CD14-positive monocyte (primary cell): ENCODE data around the gene SLC4A5. TPM values are rescaled to one million over a fixed set of nuclear protein-coding genes. Genes with fewer than 3 reads are reported as not detected.

Experiments used
- DNase-seq, 3 donors: peaks; one replicate each; pipeline ENCODE4 v3.0.0-alpha.2; 2011 to 2022
- H2AFZ ChIP-seq: 2 replicates; pipeline ENCODE4 v1.6.0; 2012; ENCODE audit warnings: mild to moderate bottlenecking, low read depth, low read length, inconsistent platforms; ENCODE audit not compliant: insufficient read depth, poor library complexity, severe bottlenecking
- H3K27ac ChIP-seq, 2 donors: 1 replicate in 1 of 2; 2 replicates in 1 of 2; pipeline ENCODE4 v1.5.1; 2012 to 2013; ENCODE audit warnings: low read length in 2 of 2, control low read depth in 1 of 2, inconsistent platforms in 1 of 2, low read depth in 1 of 2, mild to moderate bottlenecking in 1 of 2
- H3K27me3 ChIP-seq, 2 donors: one replicate each; pipeline versions ENCODE4 v1.6.0 to v1.6.1; 2011 to 2013; ENCODE audit warnings: low read length in 2 of 2; ENCODE audit not compliant: control insufficient read depth in 2 of 2, insufficient read depth in 2 of 2
- H3K36me3 ChIP-seq, 2 donors: replicated peaks in 1 of 2; 1 replicate in 1 of 2; 2 replicates in 1 of 2; pipeline versions ENCODE4 v1.5.1 to v1.6.1; 2012 to 2013; ENCODE audit warnings: low read length in 2 of 2, control low read depth in 1 of 2, inconsistent platforms in 1 of 2, mild to moderate bottlenecking in 1 of 2; ENCODE audit not compliant: insufficient read depth in 2 of 2, control insufficient read depth in 1 of 2
- H3K4me1 ChIP-seq, 2 donors: 1 replicate in 1 of 2; 2 replicates in 1 of 2; pipeline versions ENCODE4 v1.5.1 to v1.6.1; 2012 to 2013; ENCODE audit warnings: low read length in 2 of 2, control low read depth in 1 of 2, inconsistent platforms in 1 of 2, mild to moderate bottlenecking in 1 of 2, moderate library complexity in 1 of 2; ENCODE audit not compliant: insufficient read depth in 2 of 2, control insufficient read depth in 1 of 2
- H3K4me2 ChIP-seq: replicated peaks from 2 replicates; pipeline ENCODE3; 2012; ENCODE audit warnings: low read length, moderate library complexity, mild to moderate bottlenecking; ENCODE audit not compliant: poor library complexity, severe bottlenecking; ENCODE audit errors: extremely low read depth
- H3K4me3 ChIP-seq, 3 experiments: fragments of 200-600 bp in 1 of 3; sonication (generic) in 1 of 3; replicated peaks in 1 of 3; 1 replicate in 2 of 3; 2 replicates in 1 of 3; pipeline ENCODE4 v1.5.1; 2011 to 2013; ENCODE audit warnings: low read length in 3 of 3, mild to moderate bottlenecking in 3 of 3, control low read depth in 2 of 3, low read depth in 2 of 3, inconsistent platforms in 1 of 3, moderate library complexity in 1 of 3
- H3K79me2 ChIP-seq: 2 replicates; pipeline ENCODE4 v1.6.0; 2012; ENCODE audit warnings: mild to moderate bottlenecking, control low read depth, inconsistent platforms, low read length, moderate library complexity; ENCODE audit not compliant: insufficient read depth
- H3K9ac ChIP-seq: 2 replicates; pipeline ENCODE4 v1.6.0; 2017; ENCODE audit warnings: low read length, mild to moderate bottlenecking; ENCODE audit not compliant: insufficient read depth, poor library complexity, severe bottlenecking
- H3K9me3 ChIP-seq, 2 donors: replicated peaks in 1 of 2; 1 replicate in 1 of 2; 2 replicates in 1 of 2; pipeline versions ENCODE4 v1.5.1 to v1.6.1; 2012 to 2013; ENCODE audit warnings: low read length in 2 of 2, control low read depth in 1 of 2; ENCODE audit not compliant: control insufficient read depth in 1 of 2, insufficient read depth in 1 of 2
- H4K20me1 ChIP-seq: 2 replicates; pipeline ENCODE4 v1.6.0; 2012; ENCODE audit warnings: mild to moderate bottlenecking, low read length, control low read depth, moderate library complexity; ENCODE audit not compliant: insufficient read depth
- H3K27ac Mint-ChIP-seq, 7 donors: one replicate each; pipeline ENCODE4 v1.8.0; 2020; ENCODE audit warnings: mild to moderate bottlenecking in 7 of 7, mixed read lengths in 7 of 7, moderate library complexity in 6 of 7, inconsistent platforms in 2 of 7
- H3K27me3 Mint-ChIP-seq, 3 donors: one replicate each; pipeline ENCODE4 v1.8.0; 2021 to 2022; ENCODE audit warnings: low read depth in 3 of 3, mild to moderate bottlenecking in 3 of 3, mixed read lengths in 3 of 3, moderate library complexity in 3 of 3, inconsistent platforms in 1 of 3
- H3K36me3 Mint-ChIP-seq, 2 donors: one replicate each; pipeline ENCODE4 v1.8.0; 2020; ENCODE audit warnings: mixed read lengths in 2 of 2, inconsistent platforms in 1 of 2, mild to moderate bottlenecking in 1 of 2
- H3K4me1 Mint-ChIP-seq: one replicate; pipeline ENCODE4 v1.8.0; 2020; ENCODE audit warnings: mild to moderate bottlenecking, mixed read lengths
- H3K4me3 Mint-ChIP-seq, 2 donors: one replicate each; pipeline ENCODE4 v1.8.0; 2020; ENCODE audit warnings: mild to moderate bottlenecking in 2 of 2, mixed read lengths in 2 of 2, moderate library complexity in 1 of 2
- H3K9me3 Mint-ChIP-seq, 7 donors: one replicate each; pipeline ENCODE4 v1.8.0; 2020 to 2022; ENCODE audit warnings: mixed read lengths in 7 of 7, mild to moderate bottlenecking in 6 of 7, moderate library complexity in 6 of 7, inconsistent platforms in 2 of 7
- CTCF ChIP-seq: fragments of 200-600 bp; IDR thresholded peaks from one replicate; pipeline ENCODE4 v1.8.0; 2022; ENCODE audit warnings: antibody characterized with exemption, mild to moderate bottlenecking
- WGBS: methylation state at CpG from one replicate; pipeline ENCODE4 v1.1.5; 2013; ENCODE audit warnings: missing lambda C conversion rate; ENCODE audit not compliant: insufficient coverage; 5-methylcytosine and 5-hydroxymethylcytosine counted together
- intact Hi-C, 2 donors: fragments of 100-400 bp; cut with micrococcal nuclease; formaldehyde crosslinking; loops; one replicate each; pipeline versions ENCODE4 v1.15.0 to v1.15.1; 2023
- polyA plus RNA-seq, 3 donors: library from polyadenylated mRNA; depleted of rRNA in 1 of 3; unstranded in 2 of 3; stranded (reverse) in 1 of 3; fragments of 300-500 nt in 2 of 3; fragments of >200 nt in 1 of 3; fragmentation: Illumina TruSeq in 2 of 3; gene quantifications; 1 replicate in 2 of 3; 2 replicates in 1 of 3; pipeline ENCODE4 v1.2.3, GENCODE V29; 2012 to 2021

The SLC4A5 gene
- polyA plus RNA-seq, 3 donors = 0.10 to 1.1 TPM; not detected in 1

DNA sequence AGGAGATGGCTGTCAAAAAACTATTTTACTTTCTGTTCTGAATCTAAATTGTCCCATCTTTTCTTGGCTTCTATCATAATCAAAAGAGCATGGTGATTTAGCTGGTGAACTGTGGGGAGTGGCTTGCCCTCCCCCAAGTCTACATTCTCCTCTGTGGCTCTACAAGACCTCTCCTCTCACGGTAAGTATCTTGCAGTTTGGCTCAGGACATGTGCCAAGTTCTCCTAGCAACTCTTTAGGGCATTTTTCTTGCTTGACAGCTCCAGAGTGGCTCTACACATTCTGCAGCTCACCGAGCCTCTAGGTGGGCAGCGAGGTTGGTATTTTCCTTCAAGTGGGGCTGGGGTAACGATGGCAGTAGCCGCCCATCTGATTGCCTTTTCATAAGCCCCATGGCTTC lies 29.1 kb downstream of the SLC4A5 start:
- Histone ChIP-seq H2AFZ (no peak overlapping the region), H3K9ac (no peak overlapping the region), H3K79me2 (no peaks in the 10 kb centered on the region), H3K36me3 (no peaks in the 10 kb centered on the region), H4K20me1 (no peaks in the 10 kb centered on the region), H3K4me1 (no peaks in the 10 kb centered on the region), H3K4me3 (no peak overlapping the region), H3K9me3 (no peaks in the 10 kb centered on the region), H3K27ac (no peak overlapping the region), H3K4me2 (no peak overlapping the region), H3K27me3 (no peaks in the 10 kb centered on the region)
- no peaks in the 10 kb centered on the region for H3K36me3 Mint-ChIP-seq
- peaks cover 2% of the 10 kb centered on the region for H3K4me1 Mint-ChIP-seq
- no peak for DNase-seq
- intact Hi-C loops = no loop called here
- H3K27me3 Mint-ChIP-seq = no peaks in the 10 kb centered on the region
- WGBS = 97% methylated on average over 5 of the region's 5 CpGs
- no peak overlapping the region for H3K27ac Mint-ChIP-seq
- no peak overlapping the region for H3K4me3 Mint-ChIP-seq
- TF ChIP-seq CTCF = no peak
- H3K9me3 Mint-ChIP-seq = peaks cover 0 to 11% (median 3%) of the 10 kb centered on the region in 7 donors

DNA sequence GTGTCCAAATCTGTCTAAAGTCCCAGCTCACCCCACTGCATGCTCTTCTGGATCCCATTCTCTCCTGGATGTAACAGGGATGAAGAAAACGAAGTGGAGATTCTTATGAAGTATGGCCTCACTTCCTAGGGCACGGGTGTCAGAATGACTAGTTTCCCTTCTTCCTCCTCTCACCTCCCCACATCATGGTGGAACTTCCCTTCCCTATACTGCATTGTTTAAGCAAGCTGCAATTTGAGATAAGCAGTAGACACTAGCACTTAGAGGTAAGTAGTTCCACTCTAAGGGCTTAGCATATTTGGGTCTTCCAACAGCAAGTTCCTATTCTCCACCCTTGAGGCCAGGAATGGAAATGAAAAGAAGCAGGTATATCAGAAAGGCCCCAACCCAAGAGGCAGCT lies 29.7 kb downstream of the SLC4A5 start:
- Histone ChIP-seq H3K27me3 (no peaks in the 10 kb centered on the region), H3K4me3 (no peak overlapping the region), H3K9ac (no peak overlapping the region), H2AFZ (no peak overlapping the region), H3K4me2 (no peak overlapping the region), H3K36me3 (no peaks in the 10 kb centered on the region), H4K20me1 (no peaks in the 10 kb centered on the region), H3K79me2 (no peaks in the 10 kb centered on the region), H3K9me3 (no peaks in the 10 kb centered on the region), H3K4me1 (no peaks in the 10 kb centered on the region), H3K27ac (no peak overlapping the region)
- intact Hi-C loops = no loop called here
- no peak for TF ChIP-seq CTCF
- H3K4me1 Mint-ChIP-seq = peaks cover 2% of the 10 kb centered on the region
- H3K4me3 Mint-ChIP-seq = no peak overlapping the region
- no peak overlapping the region for H3K27ac Mint-ChIP-seq
- no peaks in the 10 kb centered on the region for H3K27me3 Mint-ChIP-seq
- H3K36me3 Mint-ChIP-seq = no peaks in the 10 kb centered on the region
- H3K9me3 Mint-ChIP-seq = peaks cover 0 to 11% (median 1%) of the 10 kb centered on the region in 7 donors
- no peak for DNase-seq
- no CpG with 5 or more reads among the region's 2 CpGs for WGBS
